ENCODE measurements around the gene GLCE. TPM values are rescaled to one million over a fixed set of nuclear protein-coding genes. Genes with fewer than 3 reads are reported as not detected.
"Not testable (repeated sequence)": the region's sequence is repeated elsewhere in the genome, so short reads cannot be mapped to it uniquely, and the experiment has no call there.

Gene GLCE
- total RNA-seq, 2 donors from 2014 or later: 3.6 to 4.6 TPM

- Mint-ChIP-seq H3K27me3 (peaks cover 50 to 74% of the 10 kb centered on the region in 2 donors), H3K4me1 (ENCODE audit: low read depth in 2 of 2) (no peaks in the 10 kb centered on the region), H3K27ac (no peak overlapping the region)
Observed at GRCh38 chr15:69145149-69145693, 15.2 kb upstream of the GLCE start.

DNA sequence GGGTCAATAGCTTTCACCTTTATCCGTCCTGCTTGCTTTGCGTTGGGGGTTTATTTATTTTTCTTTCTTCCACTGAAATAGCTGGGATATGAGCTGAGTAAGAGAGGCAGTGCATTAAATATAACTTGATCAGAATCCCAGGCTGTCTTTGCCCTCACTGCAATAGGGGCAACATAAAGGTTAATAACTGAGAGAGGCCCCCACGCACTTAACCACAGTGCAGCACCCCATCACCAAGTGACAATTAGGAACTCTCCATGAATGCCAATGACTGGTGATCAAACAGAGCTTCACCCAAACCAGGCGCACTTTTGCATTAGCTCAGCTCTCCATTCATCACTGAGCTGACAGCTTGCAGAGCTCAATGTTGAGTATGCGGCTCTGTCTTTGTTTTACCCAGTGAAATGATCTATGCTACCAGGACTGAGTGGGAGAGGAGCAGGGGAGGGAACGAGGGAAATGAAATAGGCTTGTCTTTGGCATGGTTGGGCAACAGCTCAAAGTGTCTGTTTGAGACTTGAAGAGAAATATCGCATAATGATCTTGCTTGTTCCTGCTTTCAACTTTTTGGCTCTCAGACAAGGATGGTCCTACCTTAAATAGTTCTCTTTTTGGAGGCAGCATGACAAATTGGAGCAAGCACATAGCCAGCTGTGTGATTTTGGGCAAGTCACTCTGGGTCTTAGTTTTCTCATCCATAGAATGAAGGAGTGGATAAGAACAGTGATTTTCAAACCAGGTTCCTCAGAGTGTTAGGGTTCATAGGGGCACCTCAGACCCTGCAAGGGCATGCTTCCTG, 14.5 kb upstream of the GLCE start:
- H3K9me3 Mint-ChIP-seq: no peaks in the 10 kb centered on the region
- no peaks in the 10 kb centered on the region for H3K4me1 Mint-ChIP-seq (ENCODE audit: low read depth in 2 of 2)
- H3K27me3 Mint-ChIP-seq: peaks cover 51 to 75% of the 10 kb centered on the region in 2 donors
- ATAC-seq (no peak), DNase-seq (ENCODE audit: low spot score) (no peak)
- H3K27ac Mint-ChIP-seq: no peak overlapping the region
- no peak overlapping the region for H3K4me3 Mint-ChIP-seq
- H3K36me3 Mint-ChIP-seq: no peaks in the 10 kb centered on the region

More at GRCh38 chr15:69145149-69145693, 15.2 kb upstream of the GLCE start:
- DNase-seq (ENCODE audit: low spot score) (no peak), ATAC-seq (no peak)
- Mint-ChIP-seq H3K9me3 (no peaks in the 10 kb centered on the region), H3K4me3 (no peak overlapping the region), H3K36me3 (no peaks in the 10 kb centered on the region)

GRCh38 chr15:69146724-69147435, 13.6 kb upstream of the GLCE start:
- Mint-ChIP-seq H3K36me3 (no peaks in the 10 kb centered on the region), H3K4me3 (no peak overlapping the region), H3K27me3 (peaks cover 56 to 79% of the 10 kb centered on the region in 2 donors), H3K4me1 (ENCODE audit: low read depth in 2 of 2) (no peaks in the 10 kb centered on the region), H3K27ac (no peak overlapping the region), H3K9me3 (no peaks in the 10 kb centered on the region)
- ATAC-seq (no peak), DNase-seq (ENCODE audit: low spot score) (no peak)

GRCh38 chr15:69148465-69148864, 12.0 kb upstream of the GLCE start:
- Mint-ChIP-seq H3K27me3 (peaks cover 56 to 79% of the 10 kb centered on the region in 2 donors), H3K27ac (no peak overlapping the region), H3K36me3 (no peaks in the 10 kb centered on the region), H3K4me3 (no peak overlapping the region), H3K4me1 (ENCODE audit: low read depth in 2 of 2) (no peaks in the 10 kb centered on the region), H3K9me3 (no peaks in the 10 kb centered on the region)
- ATAC-seq: no peak
- DNase-seq (ENCODE audit: low spot score): no peak

- no peaks in the 10 kb centered on the region for H3K9me3 Mint-ChIP-seq
- peaks cover 53 to 79% of the 10 kb centered on the region in 2 donors for H3K27me3 Mint-ChIP-seq
- no peak overlapping the region for H3K4me3 Mint-ChIP-seq
- no peaks in the 10 kb centered on the region for H3K36me3 Mint-ChIP-seq
- ATAC-seq (no peak), DNase-seq (ENCODE audit: low spot score) (no peak)
- H3K27ac Mint-ChIP-seq: no peak overlapping the region
- H3K4me1 Mint-ChIP-seq (ENCODE audit: low read depth in 2 of 2): no peaks in the 10 kb centered on the region
Observed at GRCh38 chr15:69149163-69149562, 11.3 kb upstream of the GLCE start.

DNA sequence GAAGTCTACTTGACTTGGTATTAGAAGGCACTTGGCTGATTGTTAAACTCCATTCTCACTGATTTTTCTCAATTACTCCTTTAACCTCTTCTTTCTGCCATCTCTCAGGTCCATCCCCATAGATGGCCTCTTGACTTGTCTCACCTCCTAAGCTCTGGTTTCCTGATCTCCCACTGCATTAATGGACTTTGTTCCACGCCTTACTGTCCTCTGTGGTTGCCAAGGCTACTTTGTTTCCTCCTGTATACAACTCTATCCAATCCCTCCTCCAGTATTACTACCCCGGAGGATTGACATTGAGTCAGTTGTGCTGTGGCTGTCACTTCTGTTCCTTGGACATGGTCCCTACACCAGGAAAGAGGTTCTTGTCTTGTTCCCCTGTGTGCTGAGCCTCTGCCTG, 10.6 kb upstream of the GLCE start:
- no peak for ATAC-seq

GRCh38 chr15:69150336-69150735, 10.1 kb upstream of the GLCE start:
- ATAC-seq (no peak), DNase-seq (ENCODE audit: low spot score) (no peak)
- no peak overlapping the region for H3K27ac Mint-ChIP-seq
- no peak overlapping the region for H3K4me3 Mint-ChIP-seq
- no peaks in the 10 kb centered on the region for H3K4me1 Mint-ChIP-seq (ENCODE audit: low read depth in 2 of 2)
- H3K36me3 Mint-ChIP-seq: no peaks in the 10 kb centered on the region
- no peaks in the 10 kb centered on the region for H3K9me3 Mint-ChIP-seq
- H3K27me3 Mint-ChIP-seq: peaks cover 59 to 85% of the 10 kb centered on the region in 2 donors

More for the DNA sequence above, 10.6 kb upstream of the GLCE start:
- H3K36me3 Mint-ChIP-seq: no peaks in the 10 kb centered on the region
- H3K4me1 Mint-ChIP-seq (ENCODE audit: low read depth in 2 of 2): no peaks in the 10 kb centered on the region
- no peak overlapping the region for H3K4me3 Mint-ChIP-seq
- peaks cover 59 to 84% of the 10 kb centered on the region in 2 donors for H3K27me3 Mint-ChIP-seq
- H3K9me3 Mint-ChIP-seq: no peaks in the 10 kb centered on the region
- no peak overlapping the region for H3K27ac Mint-ChIP-seq
- no peak for DNase-seq (ENCODE audit: low spot score)

- DNase-seq (ENCODE audit: low spot score) (no peak), ATAC-seq (no peak)
- Mint-ChIP-seq H3K27ac (no peak overlapping the region), H3K27me3 (peaks cover 60 to 85% of the 10 kb centered on the region in 2 donors), H3K4me1 (ENCODE audit: low read depth in 2 of 2) (no peaks in the 10 kb centered on the region), H3K9me3 (no peaks in the 10 kb centered on the region), H3K4me3 (no peak overlapping the region), H3K36me3 (no peaks in the 10 kb centered on the region)
Observed at GRCh38 chr15:69150841-69151240, 9.6 kb upstream of the GLCE start.

GRCh38 chr15:69153046-69153445, 7.4 kb upstream of the GLCE start:
- H3K4me3 Mint-ChIP-seq: no peak overlapping the region
- H3K4me1 Mint-ChIP-seq (ENCODE audit: low read depth in 2 of 2): no peaks in the 10 kb centered on the region
- peaks cover 48 to 69% of the 10 kb centered on the region in 2 donors for H3K27me3 Mint-ChIP-seq
- no peaks in the 10 kb centered on the region for H3K9me3 Mint-ChIP-seq
- no peak for ATAC-seq
- no peaks in the 10 kb centered on the region for H3K36me3 Mint-ChIP-seq
- DNase-seq (ENCODE audit: low spot score): no peak
- H3K27ac Mint-ChIP-seq: no peak overlapping the region

DNA sequence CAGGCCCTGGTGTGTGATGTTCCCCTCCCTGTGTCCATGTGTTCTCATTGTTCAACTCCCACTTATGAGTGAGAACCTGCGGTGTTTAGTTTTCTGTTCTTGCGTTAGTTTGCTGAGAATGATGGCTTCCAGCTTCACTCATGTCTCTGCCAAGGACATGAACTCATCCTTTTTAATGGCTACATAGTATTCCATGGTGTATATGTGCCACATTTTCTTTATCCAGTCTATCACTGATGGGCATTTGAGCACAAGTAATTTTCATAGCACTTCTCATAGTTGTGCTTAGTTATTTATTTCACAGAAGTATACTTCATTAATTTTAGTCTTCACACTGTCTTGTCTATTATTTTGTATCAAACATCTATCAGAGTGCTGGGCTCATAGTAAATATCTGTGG, 6.8 kb upstream of the GLCE start:
- peaks cover 43 to 64% of the 10 kb centered on the region in 2 donors for H3K27me3 Mint-ChIP-seq
- H3K4me3 Mint-ChIP-seq; H3K36me3 Mint-ChIP-seq; ATAC-seq; H3K9me3 Mint-ChIP-seq; H3K4me1 Mint-ChIP-seq (ENCODE audit: low read depth in 2 of 2); H3K27ac Mint-ChIP-seq; DNase-seq (ENCODE audit: low spot score): not testable (repeated sequence)

DNA sequence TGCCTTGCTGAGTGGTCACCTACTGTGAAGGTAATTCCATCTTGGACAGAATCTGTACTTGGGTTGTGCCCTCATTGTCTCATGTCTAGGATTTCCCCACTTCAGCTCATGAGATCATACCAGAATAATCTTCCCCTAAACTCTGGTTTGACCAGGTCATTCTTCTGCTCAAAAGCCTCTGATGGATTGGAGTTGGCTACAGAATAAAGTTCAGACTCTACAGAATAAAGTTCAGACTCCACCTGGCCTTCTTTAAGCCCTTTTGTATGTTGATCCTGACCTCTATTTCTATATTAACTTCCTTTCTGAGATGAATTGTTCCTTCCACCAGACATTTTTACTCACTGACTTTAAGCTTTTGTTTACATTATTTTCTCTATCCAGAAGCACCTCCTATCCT, 6.4 kb upstream of the GLCE start:
- Mint-ChIP-seq H3K4me3 (no peak overlapping the region), H3K27me3 (peaks cover 42 to 60% of the 10 kb centered on the region in 2 donors), H3K27ac (no peak overlapping the region), H3K36me3 (no peaks in the 10 kb centered on the region), H3K4me1 (ENCODE audit: low read depth in 2 of 2) (peaks cover 0 to 1% of the 10 kb centered on the region in 2 donors), H3K9me3 (no peaks in the 10 kb centered on the region)
- ATAC-seq (no peak), DNase-seq (ENCODE audit: low spot score) (no peak)

DNA sequence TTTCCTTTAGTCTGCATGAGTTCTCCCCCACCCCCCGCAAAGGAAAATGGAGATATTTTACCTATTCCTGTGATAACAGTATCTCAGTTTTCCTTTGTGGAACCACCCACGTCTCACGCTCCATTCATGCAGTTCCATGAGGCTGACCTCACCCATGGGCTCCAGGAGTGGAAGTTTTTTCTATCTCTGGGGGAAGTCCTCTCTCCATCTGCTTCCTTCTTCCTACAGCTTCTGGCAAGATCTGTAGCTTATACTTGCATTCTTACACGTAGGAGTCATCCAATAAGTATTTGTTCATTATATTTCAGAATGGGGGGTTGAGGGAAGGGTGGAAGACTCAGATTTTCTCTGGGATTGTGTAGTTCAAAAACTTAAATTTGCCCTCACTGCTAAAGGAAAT, 5.8 kb upstream of the GLCE start:
- Mint-ChIP-seq H3K4me3 (no peak overlapping the region), H3K27me3 (peaks cover 38 to 54% of the 10 kb centered on the region in 2 donors), H3K9me3 (no peaks in the 10 kb centered on the region), H3K27ac (no peak overlapping the region), H3K36me3 (no peaks in the 10 kb centered on the region), H3K4me1 (ENCODE audit: low read depth in 2 of 2) (peaks cover under 1 to 4% of the 10 kb centered on the region in 2 donors)
- DNase-seq (ENCODE audit: low spot score) (no peak), ATAC-seq (no peak)

GRCh38 chr15:69156736-69157381, 3.6 kb upstream of the GLCE start:
- Mint-ChIP-seq H3K9me3 (no peaks in the 10 kb centered on the region), H3K4me1 (ENCODE audit: low read depth in 2 of 2) (peaks cover 15 to 17% of the 10 kb centered on the region in 2 donors), H3K27me3 (peaks cover 27 to 36% of the 10 kb centered on the region in 2 donors), H3K27ac (no peak overlapping the region), H3K36me3 (no peaks in the 10 kb centered on the region), H3K4me3 (no peak overlapping the region)
- no peak for DNase-seq (ENCODE audit: low spot score)
- ATAC-seq: no peak

All from natural killer cell treated with Interleukin-12 subunit alpha and Interleukin-12 subunit beta and Interleukin-15 and Interleukin-18, amount 100 ng/mL, for 72 hours (primary cell).